ENCODE data around the gene PRSS27. TPM values are rescaled to one million over a fixed set of nuclear protein-coding genes. Genes with fewer than 3 reads are reported as not detected.

The PRSS27 gene
- total RNA-seq, 4 donors from 2014 or later = 1.2 TPM; not detected in 2

DNA sequence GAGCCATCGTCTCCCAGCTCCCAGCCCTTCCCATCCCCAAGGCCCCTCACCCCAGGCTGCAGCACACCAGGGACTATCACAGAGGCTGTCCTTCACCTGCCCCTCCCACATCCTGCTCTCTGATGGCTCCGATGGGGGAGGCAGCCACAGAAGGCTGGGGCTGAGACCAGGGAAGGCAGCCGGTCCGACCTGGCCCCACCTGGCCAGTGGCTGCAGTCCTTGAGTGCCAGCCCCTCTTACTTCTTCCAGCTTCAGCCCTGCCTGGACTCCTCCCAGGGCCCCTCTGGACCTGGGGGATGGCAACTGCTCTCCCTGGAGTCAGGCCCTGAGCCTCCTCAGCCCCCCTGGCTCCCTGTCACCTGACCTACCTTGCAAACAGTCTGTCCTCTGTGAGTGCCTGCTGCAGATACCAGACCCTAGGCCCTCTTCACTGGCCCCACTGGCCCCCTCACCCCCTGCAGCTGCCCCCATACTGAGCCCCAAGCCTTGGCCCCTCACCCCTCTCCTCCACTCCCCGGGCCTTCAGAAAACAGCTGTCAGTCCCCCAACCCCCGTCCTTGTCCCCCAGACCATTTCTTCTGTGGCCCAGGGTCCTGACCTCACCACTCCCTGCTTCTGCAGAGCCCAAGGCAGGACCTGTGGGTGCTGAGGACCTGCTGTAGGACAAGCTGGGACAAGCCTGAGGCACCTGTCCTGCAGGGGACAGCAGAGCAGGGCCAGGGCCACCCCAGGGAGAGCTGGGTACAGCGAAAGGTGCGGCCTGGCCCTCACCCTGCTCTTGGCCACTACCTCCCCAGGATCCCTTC is 19.8 kb upstream of the PRSS27 start:
- H3K27me3 ChIP-seq = no peaks in the 10 kb centered on the region
- no peaks in the 10 kb centered on the region for H3K4me1 ChIP-seq
- H3K27ac ChIP-seq = no peak overlapping the region
- TF ChIP-seq, protein P1, sequence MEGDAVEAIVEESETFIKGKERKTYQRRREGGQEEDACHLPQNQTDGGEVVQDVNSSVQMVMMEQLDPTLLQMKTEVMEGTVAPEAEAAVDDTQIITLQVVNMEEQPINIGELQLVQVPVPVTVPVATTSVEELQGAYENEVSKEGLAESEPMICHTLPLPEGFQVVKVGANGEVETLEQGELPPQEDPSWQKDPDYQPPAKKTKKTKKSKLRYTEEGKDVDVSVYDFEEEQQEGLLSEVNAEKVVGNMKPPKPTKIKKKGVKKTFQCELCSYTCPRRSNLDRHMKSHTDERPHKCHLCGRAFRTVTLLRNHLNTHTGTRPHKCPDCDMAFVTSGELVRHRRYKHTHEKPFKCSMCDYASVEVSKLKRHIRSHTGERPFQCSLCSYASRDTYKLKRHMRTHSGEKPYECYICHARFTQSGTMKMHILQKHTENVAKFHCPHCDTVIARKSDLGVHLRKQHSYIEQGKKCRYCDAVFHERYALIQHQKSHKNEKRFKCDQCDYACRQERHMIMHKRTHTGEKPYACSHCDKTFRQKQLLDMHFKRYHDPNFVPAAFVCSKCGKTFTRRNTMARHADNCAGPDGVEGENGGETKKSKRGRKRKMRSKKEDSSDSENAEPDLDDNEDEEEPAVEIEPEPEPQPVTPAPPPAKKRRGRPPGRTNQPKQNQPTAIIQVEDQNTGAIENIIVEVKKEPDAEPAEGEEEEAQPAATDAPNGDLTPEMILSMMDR (IDR thresholded peaks at IDR 0.05) = no peak
- TF ChIP-seq POLR2A (IDR thresholded peaks at IDR 0.05) = no peak
- no peaks in the 10 kb centered on the region for H3K9me3 ChIP-seq
- H3K36me3 ChIP-seq = no peaks in the 10 kb centered on the region
- no peak for DNase-seq
- H3K4me3 ChIP-seq = no peak overlapping the region

DNA sequence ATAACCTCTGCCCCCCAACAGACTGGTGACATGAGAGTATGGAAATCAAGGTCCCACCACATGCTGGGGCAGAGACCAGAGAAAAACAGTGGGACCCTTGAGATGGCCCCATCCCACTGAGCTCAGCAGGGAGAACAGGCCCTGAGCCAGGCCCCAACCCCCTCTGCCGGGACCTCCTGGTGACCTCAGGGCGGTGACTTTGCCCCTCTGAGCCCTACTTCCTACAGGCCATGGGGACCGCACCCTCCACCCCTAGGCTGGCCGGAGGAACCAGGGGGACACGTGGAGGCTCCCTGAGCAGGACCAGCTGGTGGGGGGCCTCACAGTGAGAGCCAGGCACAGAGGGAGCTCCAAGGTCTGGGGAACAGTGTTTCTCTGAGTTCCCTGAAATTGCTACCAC is 18.6 kb upstream of the PRSS27 start:
- no peaks in the 10 kb centered on the region for H3K9me3 ChIP-seq
- no peaks in the 10 kb centered on the region for H3K27me3 ChIP-seq
- H3K4me1 ChIP-seq = no peaks in the 10 kb centered on the region
- H3K36me3 ChIP-seq = no peaks in the 10 kb centered on the region
- H3K4me3 ChIP-seq = no peak overlapping the region
- no peak for DNase-seq
- no peak overlapping the region for H3K27ac ChIP-seq
- TF ChIP-seq POLR2A (IDR thresholded peaks at IDR 0.05) = no peak
- TF ChIP-seq, protein P1 (IDR thresholded peaks at IDR 0.05) = no peak

DNA sequence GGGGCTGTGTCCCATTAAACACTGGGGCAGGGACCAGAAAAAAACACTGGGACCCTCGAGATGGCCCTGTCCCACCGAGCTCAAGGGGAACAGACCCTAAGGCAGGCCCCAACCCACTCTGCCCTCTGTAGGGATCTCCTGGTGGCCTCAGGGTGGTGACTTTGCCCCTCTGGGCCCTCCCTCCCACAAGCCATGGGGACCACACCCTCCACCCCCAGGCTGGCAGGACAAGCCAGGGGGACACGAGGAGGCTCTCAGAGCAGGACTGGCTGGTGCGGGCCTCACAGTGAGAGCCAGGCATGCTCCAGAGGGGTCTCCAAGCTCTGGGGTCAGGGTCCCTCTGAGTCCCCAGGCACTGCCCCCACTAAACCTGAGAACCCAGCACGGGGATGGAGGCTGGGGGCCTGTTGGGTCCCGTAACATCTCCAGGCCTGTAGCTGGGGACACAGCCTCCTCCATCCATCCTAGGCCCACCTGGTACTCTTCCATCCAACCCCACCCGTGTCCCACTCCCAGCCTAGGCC is 17.9 kb upstream of the PRSS27 start:
- Histone ChIP-seq H3K36me3 (no peaks in the 10 kb centered on the region), H3K9me3 (no peaks in the 10 kb centered on the region), H3K27me3 (no peaks in the 10 kb centered on the region), H3K4me3 (no peak overlapping the region), H3K27ac (no peak overlapping the region), H3K4me1 (no peaks in the 10 kb centered on the region)
- no peak for DNase-seq
- TF ChIP-seq POLR2A (IDR thresholded peaks at IDR 0.05) = no peak
- TF ChIP-seq, protein P1 (IDR thresholded peaks at IDR 0.05) = no peak

DNA sequence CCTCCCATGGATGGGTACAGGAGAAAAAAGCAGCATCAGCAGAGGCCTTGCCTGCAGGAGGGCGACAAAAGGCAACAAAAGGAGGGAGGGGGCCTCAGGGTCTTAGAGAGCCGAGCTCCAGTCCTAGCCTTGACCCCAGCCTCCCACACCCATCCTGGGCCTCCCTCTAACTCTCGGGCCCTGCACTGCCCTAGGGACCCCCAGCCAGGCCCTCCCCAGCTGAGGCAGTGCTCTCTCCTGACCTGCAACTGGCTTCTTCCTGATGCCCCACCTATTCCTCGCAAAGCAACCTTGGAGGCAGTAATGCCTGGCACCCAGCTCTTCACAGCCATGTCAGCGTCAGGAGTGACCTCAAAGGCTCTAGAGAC is 17.2 kb upstream of the PRSS27 start:
- no peaks in the 10 kb centered on the region for H3K27me3 ChIP-seq
- DNase-seq = no peak
- H3K4me3 ChIP-seq = no peak overlapping the region
- no peaks in the 10 kb centered on the region for H3K9me3 ChIP-seq
- no peaks in the 10 kb centered on the region for H3K36me3 ChIP-seq
- TF ChIP-seq, protein P1 (IDR thresholded peaks at IDR 0.05) = no peak
- TF ChIP-seq POLR2A (IDR thresholded peaks at IDR 0.05) = no peak
- H3K27ac ChIP-seq = no peak overlapping the region
- no peaks in the 10 kb centered on the region for H3K4me1 ChIP-seq

DNA sequence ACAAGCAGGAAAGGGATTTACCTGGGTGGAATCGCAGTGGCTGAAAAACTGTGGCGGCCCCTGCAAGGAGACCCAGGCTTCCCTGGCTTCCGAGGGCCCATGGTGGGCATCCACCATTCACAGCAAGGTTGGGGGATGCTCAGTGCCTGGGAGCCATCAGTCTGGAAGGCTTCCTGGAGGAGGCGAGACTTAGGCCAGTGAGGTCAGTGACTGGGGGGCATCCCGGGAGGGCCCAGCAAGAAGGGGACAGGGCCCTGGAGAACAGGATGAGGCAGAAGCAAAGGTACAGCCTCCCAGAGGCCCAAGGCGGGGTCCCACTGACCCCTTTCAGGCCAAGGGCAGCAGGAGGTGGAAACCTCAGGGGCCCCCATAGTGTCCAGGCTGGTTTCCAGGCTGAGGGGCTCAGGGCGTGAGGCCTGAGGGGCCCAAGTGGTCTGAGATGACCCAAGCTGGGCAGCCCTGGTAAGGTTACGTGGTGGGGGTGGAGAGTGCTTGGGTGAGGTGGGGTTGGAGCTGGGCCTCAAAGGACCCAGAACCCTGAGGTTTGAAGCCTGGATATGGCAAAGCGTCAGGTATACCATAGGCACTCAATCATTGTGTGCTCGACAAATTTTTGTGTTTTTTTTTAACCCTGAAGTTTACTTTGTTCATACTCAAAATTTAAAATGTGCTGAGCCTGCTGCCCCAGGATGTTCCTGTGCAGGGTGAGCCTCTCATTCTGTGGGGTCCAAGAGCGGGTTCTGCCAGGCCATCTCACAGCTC is 16.6 kb upstream of the PRSS27 start:
- no peaks in the 10 kb centered on the region for H3K36me3 ChIP-seq
- no peak for DNase-seq
- H3K4me3 ChIP-seq = no peak overlapping the region
- no peaks in the 10 kb centered on the region for H3K4me1 ChIP-seq
- H3K9me3 ChIP-seq = no peaks in the 10 kb centered on the region
- H3K27me3 ChIP-seq = no peaks in the 10 kb centered on the region
- no peak for TF ChIP-seq POLR2A (IDR thresholded peaks at IDR 0.05)
- TF ChIP-seq, protein P1 (IDR thresholded peaks at IDR 0.05) = no peak
- H3K27ac ChIP-seq = no peak overlapping the region

All from Peyer's patch (tissue), 4 donors.